Glomerular visceral epithelial cell (primary cell): ENCODE results near the gene FIP1L1.

Source experiments
- DNase-seq: peaks from one replicate; pipeline ENCODE4 v3.0.0-alpha.2; 2016; ENCODE audit errors: extremely low spot score

FIP1L1 gene

GRCh38 chr4:53476232-53477037 is 99.0 kb downstream of the FIP1L1 start:
- DNase-seq: peak; percentile 80

DNA sequence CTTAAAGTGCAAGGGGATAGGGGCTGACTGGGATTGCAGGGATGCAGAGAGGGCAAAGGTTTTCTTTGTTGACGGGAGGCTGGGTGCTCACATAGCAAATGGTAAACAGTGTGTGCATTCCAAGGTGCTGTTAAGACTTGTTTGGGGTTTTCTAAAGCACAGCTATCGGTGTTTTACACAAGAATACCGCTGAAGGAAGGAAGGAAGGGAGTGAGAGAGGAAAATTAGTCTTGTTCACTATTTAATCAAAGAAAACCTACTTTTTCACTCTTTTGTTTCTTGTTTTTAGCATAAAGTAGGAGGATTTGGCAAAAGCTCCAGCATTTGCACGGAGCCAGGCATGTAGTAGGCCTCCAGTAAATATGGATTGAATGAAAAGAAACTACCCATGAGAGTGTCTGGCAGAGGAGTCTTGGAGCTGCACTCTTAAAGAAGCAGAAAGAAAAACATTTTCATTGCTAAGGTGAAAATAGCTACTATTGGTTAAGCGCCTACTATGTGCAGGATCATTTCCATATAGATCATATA is 99.7 kb downstream of the FIP1L1 start:
- DNase-seq: no peak

DNA sequence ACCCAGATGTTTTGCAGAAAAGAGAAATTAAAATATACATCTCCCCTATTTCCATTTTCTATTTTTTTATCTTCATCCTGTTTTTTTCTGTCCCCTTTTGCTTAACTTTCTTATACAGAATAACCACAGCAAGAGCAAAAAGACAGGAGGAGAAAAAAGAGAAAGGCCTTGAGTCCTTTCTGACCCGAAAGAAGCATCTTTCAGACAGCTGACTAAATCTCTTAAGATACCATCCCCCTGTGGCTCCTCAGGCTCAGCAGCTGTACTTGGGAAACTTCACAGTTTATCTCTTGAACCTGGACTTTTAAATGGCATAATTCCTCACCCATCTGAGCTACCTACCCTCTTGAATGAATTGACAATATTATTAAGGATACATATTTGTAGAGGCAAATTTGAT is 100.2 kb downstream of the FIP1L1 start:
- no peak for DNase-seq

DNA sequence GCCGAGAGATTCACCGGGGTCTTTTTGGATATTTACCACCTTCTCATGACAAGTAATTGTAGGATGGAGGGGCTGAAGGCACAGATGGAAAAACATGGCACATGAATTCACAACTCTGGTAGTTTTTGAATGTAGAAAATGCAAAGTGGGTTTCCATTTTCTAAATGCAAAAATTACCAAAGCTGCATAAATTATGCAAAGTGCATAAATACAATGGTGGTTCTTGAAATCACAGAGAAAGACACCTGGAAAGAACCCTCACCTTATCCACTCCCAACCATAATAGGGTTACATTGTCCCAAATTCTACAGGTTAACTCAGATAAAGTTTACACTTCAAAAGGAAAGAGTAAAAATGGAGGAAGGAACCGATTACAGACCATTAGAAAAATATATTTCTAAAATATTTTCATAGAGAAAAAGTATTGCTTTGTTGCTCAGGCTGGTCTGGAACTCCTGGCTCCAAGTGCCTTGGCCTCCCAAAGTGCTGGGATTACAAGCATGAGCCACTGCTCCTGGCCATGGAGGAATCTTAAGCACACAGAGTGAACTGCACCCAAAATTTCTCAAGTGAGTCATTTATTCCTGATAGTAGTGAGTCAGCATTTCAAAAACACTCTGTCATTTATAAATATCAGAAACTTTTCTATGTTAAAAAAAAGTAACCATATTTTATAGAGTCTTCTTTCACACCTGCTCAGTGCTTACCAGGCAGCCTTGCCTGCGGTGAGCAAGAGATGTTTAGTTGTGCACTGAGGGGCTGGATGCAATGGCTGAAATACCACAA is 101.4 kb downstream of the FIP1L1 start:
- DNase-seq: peak; percentile 50

DNA sequence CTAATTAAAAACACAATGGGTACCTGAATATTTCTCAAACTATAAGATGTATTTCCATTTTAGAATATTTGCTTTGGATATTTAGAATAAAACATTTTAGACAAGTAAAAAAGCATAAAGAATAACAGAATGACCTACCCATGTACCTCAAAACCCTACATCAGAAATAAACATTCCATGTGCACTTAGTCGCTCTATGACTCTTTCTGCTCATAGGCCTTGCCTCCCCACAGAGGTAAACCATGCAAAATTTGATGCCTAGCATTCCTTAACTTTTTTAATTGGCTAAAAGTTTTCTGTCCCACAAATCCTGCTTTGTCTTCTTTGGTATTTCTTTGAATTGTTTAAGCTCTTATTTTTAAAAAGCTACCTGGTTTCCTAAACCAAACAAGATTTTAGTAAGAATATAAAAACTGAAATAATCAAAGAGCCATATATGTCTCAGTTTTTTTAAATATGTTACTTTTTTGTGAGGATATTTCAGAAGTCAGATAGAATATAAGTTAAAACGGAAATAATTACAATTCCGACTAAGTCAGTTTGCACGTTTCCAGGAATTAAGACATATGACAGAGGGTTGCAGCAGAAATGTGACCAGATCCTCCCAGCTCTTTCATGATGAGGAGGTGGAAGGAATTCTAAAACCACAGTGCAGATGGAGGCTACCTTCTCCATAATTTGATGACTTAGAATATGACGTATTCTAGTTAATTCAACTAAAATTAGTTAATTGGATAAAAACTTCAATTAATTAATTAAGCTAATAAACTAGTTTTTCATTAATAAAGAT is 102.5 kb downstream of the FIP1L1 start:
- peak; percentile 27 for DNase-seq

- DNase-seq: no peak
These were observed 103.5 kb downstream of the FIP1L1 start for GRCh38 chr4:53480909-53481308.

- no peak for DNase-seq
These were observed 104.1 kb downstream of the FIP1L1 start for GRCh38 chr4:53481586-53481985.

DNA sequence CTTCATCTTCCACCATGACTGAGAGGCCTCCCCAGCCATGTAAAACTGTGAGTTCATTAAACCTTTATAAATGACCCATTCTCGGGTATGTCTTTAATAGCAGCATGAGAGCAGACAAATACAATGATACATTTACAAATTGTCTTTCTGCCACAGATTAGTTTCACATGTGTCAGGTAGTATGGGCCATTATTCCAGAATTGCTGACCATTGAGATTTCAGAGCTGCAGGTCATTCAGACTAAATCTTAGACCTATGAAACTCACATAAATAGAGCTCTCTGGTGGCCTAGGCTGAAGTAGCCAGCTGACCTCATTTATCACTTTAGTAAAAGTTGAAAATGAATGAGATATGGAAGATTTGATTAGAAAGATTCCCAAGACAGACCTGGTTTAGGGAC is 105.8 kb downstream of the FIP1L1 start:
- DNase-seq: no peak

DNA sequence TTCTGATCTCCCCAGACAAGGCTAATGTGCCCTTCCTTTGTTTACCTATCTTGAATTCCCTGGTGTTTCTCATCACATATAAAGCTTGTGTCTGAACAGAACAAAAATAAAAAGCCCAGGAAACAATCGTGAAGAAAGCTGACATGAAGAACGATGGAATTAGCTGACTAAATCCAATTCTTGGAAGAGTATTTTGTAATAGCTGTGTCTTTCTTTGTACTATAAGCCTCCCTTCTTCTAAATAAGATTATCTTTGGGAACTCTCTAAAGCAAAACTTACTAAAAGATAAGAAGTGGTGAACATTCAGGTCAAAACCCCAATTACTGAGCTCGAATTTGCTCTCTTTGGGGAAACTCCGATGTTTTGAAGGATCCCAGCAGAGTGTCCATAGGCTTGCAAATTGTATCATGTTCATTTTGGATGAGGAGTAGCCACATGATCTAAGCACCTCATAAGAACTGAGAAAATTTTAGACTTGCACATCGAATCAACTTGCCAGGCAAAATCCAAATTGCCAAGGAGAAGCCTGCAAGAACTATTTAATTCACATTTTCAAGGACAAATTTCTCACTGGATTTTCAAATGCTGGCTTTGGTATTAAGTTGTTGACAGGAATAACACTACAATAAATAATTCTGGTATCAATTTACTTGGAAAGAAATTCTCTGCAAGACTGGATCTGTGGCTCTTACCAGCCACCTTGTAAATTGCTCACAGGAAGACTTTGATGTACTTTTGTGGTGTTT is 107.6 kb downstream of the FIP1L1 start:
- DNase-seq: no peak

- no peak for DNase-seq
These were observed 108.2 kb downstream of the FIP1L1 start for GRCh38 chr4:53485658-53486040.

- no peak for DNase-seq
These were observed 110.3 kb downstream of the FIP1L1 start for GRCh38 chr4:53487766-53488165.

GRCh38 chr4:53489279-53489889 is 111.9 kb downstream of the FIP1L1 start:
- DNase-seq: peak; percentile 8

DNA sequence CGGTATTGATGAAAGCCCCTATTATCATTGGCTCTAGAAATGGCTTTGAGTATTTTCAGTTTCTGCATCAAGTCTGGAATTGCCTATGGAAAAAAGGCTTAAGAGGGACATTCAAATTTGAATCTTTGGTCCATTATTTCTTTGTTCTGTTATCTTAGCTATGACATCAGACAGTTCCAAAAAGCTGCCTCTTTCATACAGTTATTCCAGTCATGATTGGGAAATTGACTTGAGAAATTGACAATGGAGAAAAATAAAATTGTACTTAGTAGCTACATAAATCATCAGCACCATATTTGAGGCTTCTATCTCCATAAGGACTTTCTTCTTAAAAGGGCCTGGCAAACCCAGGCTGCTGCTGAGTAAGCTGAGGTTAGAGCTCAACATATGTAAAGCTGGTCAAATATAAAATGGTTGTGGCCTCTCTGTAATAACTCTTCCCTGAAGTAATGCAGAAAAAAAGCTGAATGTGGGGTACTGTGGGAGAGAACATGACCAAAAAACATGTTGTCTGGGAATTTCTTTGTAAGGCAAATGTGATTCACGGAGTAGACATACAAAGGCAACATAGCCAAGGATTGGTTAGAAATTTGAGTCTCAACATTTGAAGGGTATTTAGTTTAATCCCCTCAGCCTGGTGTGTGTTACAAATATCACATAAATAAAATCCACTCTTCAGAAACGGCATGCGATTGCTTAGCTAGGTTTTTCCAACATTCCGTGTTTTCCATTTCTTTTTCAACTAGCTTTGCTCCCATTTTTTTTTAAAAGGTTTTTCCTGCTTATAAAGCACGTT is 112.9 kb downstream of the FIP1L1 start:
- DNase-seq: no peak

DNA sequence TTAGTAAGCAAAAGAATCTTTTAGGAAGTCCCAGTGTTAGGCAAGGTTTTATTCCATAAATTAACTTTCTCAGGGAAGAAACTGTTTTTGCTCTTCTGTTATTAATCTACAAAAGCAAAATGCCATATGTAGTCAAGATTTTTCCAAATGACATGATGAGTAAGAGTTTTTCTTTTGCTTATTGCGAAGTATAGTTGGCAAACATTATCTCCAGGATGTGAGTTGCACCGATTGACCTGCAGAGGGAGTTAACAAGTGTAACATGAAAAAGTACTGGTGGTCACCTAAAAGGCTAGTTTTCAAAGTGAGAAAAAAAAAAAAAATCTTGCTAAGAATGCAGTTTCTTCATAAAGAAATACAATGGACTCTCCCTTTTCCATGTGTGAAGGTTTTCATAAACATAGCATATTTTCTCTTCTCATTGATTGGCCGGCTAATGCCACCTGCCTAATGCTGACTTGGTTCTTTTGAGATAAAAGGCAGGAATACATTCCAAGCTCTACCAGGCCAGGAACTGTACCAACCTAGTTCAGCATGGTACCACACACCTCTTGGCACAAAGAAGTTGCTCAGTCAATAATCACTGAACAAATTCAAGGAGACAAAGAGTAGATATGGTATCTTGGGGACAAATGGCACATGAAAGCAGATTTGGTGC is 113.7 kb downstream of the FIP1L1 start:
- peak; percentile 48 for DNase-seq

DNA sequence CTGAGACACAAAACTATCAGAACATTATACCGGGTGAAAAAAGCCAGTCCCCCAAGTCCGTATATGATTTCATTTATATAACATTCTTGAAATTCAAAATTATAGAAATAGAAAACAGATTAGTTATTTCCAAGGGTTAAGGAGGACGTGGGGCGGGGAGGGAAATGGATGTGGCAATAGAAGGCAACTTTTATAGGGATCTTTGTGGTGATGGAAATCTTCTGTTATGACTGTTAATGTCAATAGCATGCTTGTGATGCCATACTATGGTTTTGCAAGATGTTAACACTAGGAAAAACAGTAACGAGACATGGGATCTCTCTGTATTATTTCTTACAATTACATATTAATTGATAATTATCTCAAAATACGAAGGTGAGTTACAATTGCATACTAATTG is 117.4 kb downstream of the FIP1L1 start:
- DNase-seq: no peak

DNA sequence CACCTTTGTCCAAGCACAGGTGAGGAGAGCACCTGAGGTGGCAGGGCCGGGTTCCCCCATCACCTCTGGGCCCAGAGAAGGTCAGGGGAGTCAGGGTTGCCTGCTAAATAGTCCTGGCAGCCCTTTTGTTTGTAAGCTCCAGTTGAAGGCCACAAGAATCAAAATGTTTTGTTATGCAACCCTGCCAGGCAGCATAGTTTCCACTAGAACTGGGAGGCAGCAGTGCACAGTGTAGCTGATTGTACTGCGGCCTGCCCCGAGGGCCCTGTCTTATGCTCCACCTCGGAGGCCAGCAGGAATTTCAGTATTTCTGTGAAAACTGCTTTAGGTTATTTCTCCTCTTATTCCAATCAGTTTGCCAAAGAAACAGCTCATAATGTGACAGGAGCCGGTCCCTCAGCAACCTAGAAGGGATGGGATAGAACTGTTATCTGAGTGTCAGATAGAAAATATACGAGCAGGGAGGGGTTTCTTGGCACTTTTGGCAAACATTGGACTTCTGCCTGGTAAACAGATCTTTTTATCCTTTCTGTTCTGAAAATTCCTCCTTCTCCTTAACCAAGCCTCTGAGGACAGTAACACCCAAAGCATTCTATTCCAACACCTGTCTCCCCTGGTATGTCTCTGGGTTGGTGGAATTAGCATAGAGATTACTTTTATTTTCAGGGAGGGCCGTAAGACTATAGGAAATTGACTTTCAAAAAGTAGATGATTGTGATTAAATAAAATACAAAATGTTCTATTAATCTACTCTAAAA is 120.2 kb downstream of the FIP1L1 start:
- DNase-seq: no peak

GRCh38 chr4:53498706-53499105 is 121.3 kb downstream of the FIP1L1 start:
- DNase-seq: no peak

DNA sequence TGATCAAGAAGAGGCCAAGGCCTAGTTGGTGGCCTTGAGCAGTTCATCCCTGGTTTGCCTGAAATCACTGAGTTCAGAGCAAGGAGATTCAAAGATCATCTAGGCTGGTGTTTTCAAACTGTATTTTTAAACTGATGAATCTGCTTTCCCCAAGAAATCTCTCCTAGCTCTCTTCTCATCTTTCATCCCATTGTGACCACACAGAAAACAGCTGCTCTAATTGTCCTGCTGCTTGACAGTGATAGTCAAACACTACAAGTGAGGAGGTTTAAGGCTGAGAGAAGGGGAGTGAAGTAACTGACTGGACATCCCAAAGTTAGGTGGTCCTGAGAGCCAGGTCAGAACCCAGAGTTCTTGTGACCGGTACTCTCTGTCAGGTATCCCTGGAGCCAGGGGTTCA is 122.3 kb downstream of the FIP1L1 start:
- DNase-seq: no peak

DNA sequence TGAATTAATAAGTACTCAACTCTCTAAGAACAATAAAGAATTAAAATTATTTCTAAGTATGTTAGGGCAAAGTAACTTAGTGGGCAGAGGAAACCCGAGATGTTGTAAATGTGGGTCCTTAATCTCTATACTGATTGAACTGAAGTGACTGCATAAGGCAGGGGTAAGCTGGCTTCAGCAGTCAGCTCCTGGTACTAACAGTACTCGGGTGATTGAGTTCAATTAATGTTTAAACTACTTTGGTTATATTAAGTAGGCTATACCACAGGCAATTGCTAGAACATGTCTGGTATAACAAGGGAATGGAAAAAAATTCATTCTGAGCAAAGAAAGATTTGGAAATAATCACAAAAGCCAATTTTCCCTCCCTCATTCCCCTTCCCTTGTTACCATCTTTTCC is 123.1 kb downstream of the FIP1L1 start:
- no peak for DNase-seq
